HL-60 (cell line): Measurements from ENCODE around the gene HK3.
A peak's percentile ranks its signal among the peaks of the same experiment; 100 is the strongest.
"Not testable (repeated sequence)": the region's sequence is repeated elsewhere in the genome, so short reads cannot be mapped to it uniquely, and the experiment has no call there.

Experiments used
- DNase-seq, 2 experiments: peaks; one replicate each; pipeline ENCODE4 v3.0.0-alpha.2; 2010 to 2020; ENCODE audit warnings: low read depth in 1 of 2, low spot score in 1 of 2
- H3K27ac ChIP-seq: fragments of 250-450 bp; sonication (Bioruptor Pico); replicated peaks from 2 replicates; pipeline ENCODE4 v1.5.1; 2020; ENCODE audit warnings: mild to moderate bottlenecking, moderate library complexity
- H3K27me3 ChIP-seq: fragments of 250-450 bp; sonication (Bioruptor Pico); 2 replicates; pipeline ENCODE4 v1.5.1; 2021; ENCODE audit warnings: mild to moderate bottlenecking, moderate library complexity; ENCODE audit not compliant: insufficient read depth, poor library complexity, severe bottlenecking
- H3K4me3 ChIP-seq: replicated peaks from 2 replicates; pipeline ENCODE4 v1.5.1; 2011; ENCODE audit warnings: mild to moderate bottlenecking, control low read depth, low read length; ENCODE audit not compliant: insufficient read depth
- CTCF ChIP-seq: IDR thresholded peaks from one replicate; pipeline ENCODE4 v1.5.1; 2011; ENCODE audit warnings: low read length, control low read depth, inconsistent platforms; ENCODE audit not compliant: insufficient read depth
- GABPA ChIP-seq: IDR thresholded peaks from 2 replicates; pipeline ENCODE4 v1.6.1; 2012; ENCODE audit warnings: low read depth
- POLR2AphosphoS5 ChIP-seq: IDR thresholded peaks from 2 replicates; pipeline ENCODE4 v1.6.1; 2012; ENCODE audit warnings: low read depth
- REST ChIP-seq: IDR thresholded peaks from 2 replicates; pipeline ENCODE4 v1.6.1; 2012; ENCODE audit warnings: low read depth; ENCODE audit not compliant: insufficient replicate concordance
- SPI1 ChIP-seq: IDR thresholded peaks from 2 replicates; pipeline ENCODE4 v1.6.1; 2012; ENCODE audit warnings: low read depth, mild to moderate bottlenecking, borderline replicate concordance

The HK3 gene

GRCh38 chr5:176873541-176874172 is 25.5 kb downstream of the HK3 start:
- no peak for TF ChIP-seq POLR2AphosphoS5
- TF ChIP-seq REST = no peak
- TF ChIP-seq SPI1 = no peak
- no peak for TF ChIP-seq CTCF
- no peak for TF ChIP-seq GABPA
- Histone ChIP-seq H3K27me3 (peaks cover 27% of the 10 kb centered on the region), H3K27ac (no peak overlapping the region), H3K4me3 (no peak overlapping the region)
- DNase-seq = no peak

- peaks cover 26% of the 10 kb centered on the region for H3K27me3 ChIP-seq
- DNase-seq, H3K27ac ChIP-seq, H3K4me3 ChIP-seq: not testable (repeated sequence)
These were observed 26.1 kb downstream of the HK3 start for GRCh38 chr5:176873011-176873410.

GRCh38 chr5:176872586-176872985 is 26.6 kb downstream of the HK3 start:
- peaks cover 22% of the 10 kb centered on the region for H3K27me3 ChIP-seq
- not testable (repeated sequence) for H3K4me3 ChIP-seq, H3K27ac ChIP-seq
- peak; percentile 79 for TF ChIP-seq POLR2AphosphoS5
- peak in 1 of 2 experiments; percentile 18 for DNase-seq

GRCh38 chr5:176870644-176871043 is 28.5 kb downstream of the HK3 start:
- peak in 1 of 2 experiments; percentile 44 for DNase-seq
- H3K27me3 ChIP-seq = peaks cover 10% of the 10 kb centered on the region
- not testable (repeated sequence) for H3K27ac ChIP-seq, H3K4me3 ChIP-seq
- peak; percentile 74 for TF ChIP-seq POLR2AphosphoS5

GRCh38 chr5:176870110-176870591 is 29.0 kb downstream of the HK3 start:
- H3K27me3 ChIP-seq = peaks cover 9% of the 10 kb centered on the region
- H3K4me3 ChIP-seq = no peak overlapping the region
- DNase-seq = no peak
- no peak overlapping the region for H3K27ac ChIP-seq
- no peak for TF ChIP-seq POLR2AphosphoS5
- no peak for TF ChIP-seq SPI1
- no peak for TF ChIP-seq GABPA
- TF ChIP-seq CTCF = no peak
- no peak for TF ChIP-seq REST
